Muscle of arm (tissue), 12 donors: ENCODE results near the gene KCNG3. TPM values are rescaled to one million over a fixed set of nuclear protein-coding genes. Genes with fewer than 3 reads are reported as not detected.
"Not testable (repeated sequence)": the region's sequence is repeated elsewhere in the genome, so short reads cannot be mapped to it uniquely, and the experiment has no call there.

ENCODE experiments used
- DNase-seq: peaks from one replicate; pipeline ENCODE4 v3.0.0-alpha.2; 2013
- polyA plus RNA-seq, 12 donors: library from polyadenylated mRNA; unstranded; fragments of 120-200 nt; gene quantifications; one replicate each; pipeline ENCODE4 v1.2.1, GENCODE V29; 2013; ENCODE audit not compliant: insufficient read length in 12 of 12

Gene KCNG3
- polyA plus RNA-seq, 12 donors, result 0.06 TPM; not detected in 10

- no peak for DNase-seq
These were observed 58.2 kb downstream of the KCNG3 start for GRCh38 chr2:42435628-42436027.

GRCh38 chr2:42430188-42430587, 63.6 kb downstream of the KCNG3 start:
- no peak for DNase-seq

GRCh38 chr2:42429352-42429751, 64.4 kb downstream of the KCNG3 start:
- no peak for DNase-seq

GRCh38 chr2:42425697-42426096, 68.1 kb downstream of the KCNG3 start:
- no peak for DNase-seq

- peak; percentile 28 for DNase-seq
These were observed 69.7 kb downstream of the KCNG3 start for GRCh38 chr2:42424033-42424432.

GRCh38 chr2:42421601-42422239, 72.1 kb downstream of the KCNG3 start:
- DNase-seq, result no peak

GRCh38 chr2:42421157-42421485, 72.7 kb downstream of the KCNG3 start:
- no peak for DNase-seq

- DNase-seq, result no peak
These were observed 79.1 kb downstream of the KCNG3 start for GRCh38 chr2:42414648-42415047.

GRCh38 chr2:42414158-42414557, 79.6 kb downstream of the KCNG3 start:
- DNase-seq, result no peak

GRCh38 chr2:42410742-42411514, 82.9 kb downstream of the KCNG3 start:
- DNase-seq, result no peak

GRCh38 chr2:42408009-42408408, 85.8 kb downstream of the KCNG3 start:
- no peak for DNase-seq

- DNase-seq, result no peak
These were observed 86.3 kb downstream of the KCNG3 start for GRCh38 chr2:42407476-42407875.

- DNase-seq, result no peak
These were observed 89.1 kb downstream of the KCNG3 start for GRCh38 chr2:42404676-42405075.

GRCh38 chr2:42401773-42402172, 92.0 kb downstream of the KCNG3 start:
- no peak for DNase-seq

- not testable (repeated sequence) for DNase-seq
These were observed 95.7 kb downstream of the KCNG3 start for GRCh38 chr2:42398052-42398451.

GRCh38 chr2:42393320-42393719, 100.5 kb downstream of the KCNG3 start:
- not testable (repeated sequence) for DNase-seq

GRCh38 chr2:42392191-42392590, 101.6 kb downstream of the KCNG3 start:
- no peak for DNase-seq

Other genes starting within 250 kb of the KCNG3 start
- 100 to 1,000 TPM in 11 of 12 donors, not detected in 1; 102 to 180 (median 154) TPM for gene COX7A2L, start 132.8 kb downstream of the KCNG3 start, polyA plus RNA-seq
- gene MTA3, start 74.7 kb upstream of the KCNG3 start, polyA plus RNA-seq, result 10 to 100 TPM in 11 of 12 donors, not detected in 1; 19.0 to 67.1 (median 31.1) TPM